Type B pancreatic cell (in vitro differentiated cells): ENCODE results near the gene MFF. TPM values are rescaled to one million over a fixed set of nuclear protein-coding genes. Genes with fewer than 3 reads are reported as not detected.

Source experiments
- DNase-seq: peaks from one replicate; pipeline ENCODE4 v3.0.0; 2021; ENCODE audit warnings: mixed read lengths; ENCODE audit not compliant: unreplicated experiment; ENCODE audit errors: extremely low spot score
- H3K27ac Mint-ChIP-seq: 2 replicates; pipeline ENCODE4 v1.8.0; 2021; ENCODE audit warnings: mild to moderate bottlenecking, mixed read lengths
- H3K27me3 Mint-ChIP-seq: 2 replicates; pipeline ENCODE4 v1.8.0; 2021; ENCODE audit warnings: mixed read lengths
- H3K36me3 Mint-ChIP-seq: 2 replicates; pipeline ENCODE4 v1.8.0; 2021; ENCODE audit warnings: mixed read lengths
- H3K4me1 Mint-ChIP-seq: one replicate; pipeline ENCODE4 v1.8.0; 2021; ENCODE audit warnings: mixed read lengths; ENCODE audit not compliant: unreplicated experiment
- H3K4me3 Mint-ChIP-seq: 2 replicates; pipeline ENCODE4 v1.8.0; 2021; ENCODE audit warnings: mild to moderate bottlenecking, mixed read lengths
- H3K9me3 Mint-ChIP-seq: 2 replicates; pipeline ENCODE4 v1.8.0; 2021; ENCODE audit warnings: mixed read lengths
- long read RNA-seq: library from polyadenylated mRNA; unstranded; transcript quantifications from one replicate; pipeline ENCODE4 v2.0.0, GENCODE V29; 2020
- total RNA-seq: library from RNA; stranded (reverse); gene quantifications from 2 replicates; pipeline ENCODE4 v1.2.1, GENCODE V29; 2021; ENCODE audit warnings: low replicate concordance
- TF ChIP-seq, protein P1 (sequence below): fragments of 200-600 bp; sonication (generic); conservative IDR thresholded peaks from 2 replicates; pipeline ENCODE4 v1.5.0; 2021; ENCODE audit warnings: antibody characterized with exemption, mild to moderate bottlenecking

MFF gene, protein sequence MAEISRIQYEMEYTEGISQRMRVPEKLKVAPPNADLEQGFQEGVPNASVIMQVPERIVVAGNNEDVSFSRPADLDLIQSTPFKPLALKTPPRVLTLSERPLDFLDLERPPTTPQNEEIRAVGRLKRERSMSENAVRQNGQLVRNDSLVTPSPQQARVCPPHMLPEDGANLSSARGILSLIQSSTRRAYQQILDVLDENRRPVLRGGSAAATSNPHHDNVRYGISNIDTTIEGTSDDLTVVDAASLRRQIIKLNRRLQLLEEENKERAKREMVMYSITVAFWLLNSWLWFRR
- total RNA-seq: 71.3 and 84.3 TPM in 2 replicates
- long read RNA-seq, transcript MFF-207 (6 exons, 1,548 nt): minor isoform, 7 of 276 reads
- long read RNA-seq, transcript MFF-201 (9 exons, 2,004 nt): major isoform, 77 of 276 reads
- long read RNA-seq, transcript MFF-203 (8 exons, 1,716 nt): minor isoform, 16 of 276 reads
- long read RNA-seq, transcript MFF-205 (7 exons, 1,085 nt): minor isoform, 49 of 276 reads
- long read RNA-seq, partial matches to known transcripts: 25 of 276 reads
- long read RNA-seq, other reads (novel, unspliced or antisense): 90 of 276 reads

DNA sequence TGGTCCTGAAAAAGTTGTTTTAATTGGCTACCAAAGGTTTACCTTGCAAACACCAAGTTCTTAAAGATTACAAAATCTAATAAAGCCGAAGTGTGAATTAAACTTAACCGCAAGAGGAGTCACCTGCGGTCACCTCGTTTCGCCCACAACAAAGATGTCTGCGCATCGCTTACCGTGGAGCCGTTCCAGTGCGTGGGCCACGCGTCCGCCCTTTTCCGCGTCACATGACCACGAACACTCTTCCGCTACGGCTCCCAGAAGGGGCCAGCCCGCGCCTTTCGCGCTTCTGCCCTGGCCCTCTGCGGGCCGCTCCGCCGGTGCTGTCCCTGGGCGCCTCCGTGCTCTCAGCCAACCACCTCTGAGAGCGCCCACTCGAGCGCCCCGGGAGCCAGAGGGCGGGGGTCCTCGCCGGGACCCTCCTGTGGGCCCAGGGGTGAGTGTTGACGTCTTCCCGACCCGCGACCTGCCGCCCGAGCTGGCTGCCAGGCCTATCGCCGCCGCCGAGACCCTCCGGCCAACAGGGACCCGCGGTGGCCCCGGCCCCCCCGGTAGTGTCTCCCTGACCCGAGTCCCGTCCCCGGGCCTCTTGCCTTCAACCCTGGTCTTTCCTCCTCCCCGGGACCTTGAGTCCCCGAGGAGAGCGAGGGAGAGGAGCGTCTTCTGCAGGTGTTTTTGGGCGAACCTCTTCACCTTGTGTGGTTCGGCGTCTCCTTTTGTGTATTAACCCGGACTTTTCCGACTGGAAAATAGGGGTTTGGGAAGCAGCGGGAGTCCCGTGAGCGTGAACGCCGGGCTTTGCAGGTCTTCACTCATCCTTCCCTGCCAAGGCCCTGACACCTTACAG, at the start of gene MFF:
Gene MFF (plus strand): TSS at position 257 of the 844 bp plus-strand sequence. CDS start 5,415 bp downstream, outside the sequence.
- Mint-ChIP-seq H3K27me3 (no peaks in the 10 kb centered on the region), H3K9me3 (no peaks in the 10 kb centered on the region), H3K4me3 (peak within 1 kb of the TSS; percentile 95), H3K27ac (peak within 1 kb of the TSS; percentile 94), H3K4me1 (peaks cover 12% of the 10 kb centered on the region), H3K36me3 (peaks cover 5% of the 10 kb centered on the region)
- TF ChIP-seq, protein P1, sequence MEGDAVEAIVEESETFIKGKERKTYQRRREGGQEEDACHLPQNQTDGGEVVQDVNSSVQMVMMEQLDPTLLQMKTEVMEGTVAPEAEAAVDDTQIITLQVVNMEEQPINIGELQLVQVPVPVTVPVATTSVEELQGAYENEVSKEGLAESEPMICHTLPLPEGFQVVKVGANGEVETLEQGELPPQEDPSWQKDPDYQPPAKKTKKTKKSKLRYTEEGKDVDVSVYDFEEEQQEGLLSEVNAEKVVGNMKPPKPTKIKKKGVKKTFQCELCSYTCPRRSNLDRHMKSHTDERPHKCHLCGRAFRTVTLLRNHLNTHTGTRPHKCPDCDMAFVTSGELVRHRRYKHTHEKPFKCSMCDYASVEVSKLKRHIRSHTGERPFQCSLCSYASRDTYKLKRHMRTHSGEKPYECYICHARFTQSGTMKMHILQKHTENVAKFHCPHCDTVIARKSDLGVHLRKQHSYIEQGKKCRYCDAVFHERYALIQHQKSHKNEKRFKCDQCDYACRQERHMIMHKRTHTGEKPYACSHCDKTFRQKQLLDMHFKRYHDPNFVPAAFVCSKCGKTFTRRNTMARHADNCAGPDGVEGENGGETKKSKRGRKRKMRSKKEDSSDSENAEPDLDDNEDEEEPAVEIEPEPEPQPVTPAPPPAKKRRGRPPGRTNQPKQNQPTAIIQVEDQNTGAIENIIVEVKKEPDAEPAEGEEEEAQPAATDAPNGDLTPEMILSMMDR: no peak
- peak; percentile 91 for DNase-seq

DNA sequence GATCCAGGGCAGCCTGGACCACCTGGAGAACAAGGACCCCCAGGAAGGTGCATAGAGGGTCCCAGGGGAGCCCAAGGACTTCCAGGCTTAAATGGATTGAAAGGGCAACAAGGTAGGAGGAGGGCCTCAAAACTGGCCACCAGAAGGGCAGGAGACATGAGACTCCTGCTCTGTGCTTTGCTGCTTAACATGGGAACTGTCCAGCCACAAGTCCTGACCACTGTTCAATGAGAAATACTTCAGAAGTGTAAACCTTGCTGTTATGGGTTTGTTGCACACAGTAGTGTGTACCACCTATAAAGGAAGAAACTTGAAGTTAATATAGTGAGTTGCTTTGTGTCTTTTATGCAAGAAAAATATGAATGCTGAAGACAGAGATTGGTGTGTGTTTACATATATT, 44.2 kb upstream of the MFF start:
- Mint-ChIP-seq H3K4me3 (no peak overlapping the region), H3K27me3 (no peaks in the 10 kb centered on the region), H3K36me3 (no peaks in the 10 kb centered on the region), H3K9me3 (no peaks in the 10 kb centered on the region), H3K4me1 (no peaks in the 10 kb centered on the region), H3K27ac (no peak overlapping the region)
- DNase-seq: no peak
- TF ChIP-seq, protein P1: no peak

DNA sequence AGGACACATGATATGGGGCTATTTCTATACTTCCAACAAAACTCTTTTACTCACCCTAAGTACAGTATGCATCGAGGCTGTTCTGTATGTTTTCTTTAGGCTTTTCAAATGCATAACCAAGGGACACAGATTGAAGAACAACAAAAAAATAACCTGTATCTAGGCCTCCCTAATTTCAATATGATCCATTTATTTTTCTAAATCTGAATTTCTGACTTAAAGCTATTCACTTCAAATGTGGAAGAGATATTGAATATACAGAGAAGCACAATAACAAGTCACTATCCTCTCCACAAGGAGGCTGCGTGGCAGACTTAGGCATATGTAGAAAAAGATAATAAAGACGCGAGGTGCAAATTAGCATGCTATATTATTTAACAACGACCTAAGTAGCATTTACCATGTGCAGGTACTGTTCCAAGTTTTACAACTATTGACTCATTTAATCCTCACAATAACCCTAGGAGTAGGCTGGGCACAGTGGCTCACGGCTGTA, 39.3 kb upstream of the MFF start:
- Mint-ChIP-seq H3K27me3 (no peaks in the 10 kb centered on the region), H3K9me3 (no peaks in the 10 kb centered on the region)
- no peak for DNase-seq

DNA sequence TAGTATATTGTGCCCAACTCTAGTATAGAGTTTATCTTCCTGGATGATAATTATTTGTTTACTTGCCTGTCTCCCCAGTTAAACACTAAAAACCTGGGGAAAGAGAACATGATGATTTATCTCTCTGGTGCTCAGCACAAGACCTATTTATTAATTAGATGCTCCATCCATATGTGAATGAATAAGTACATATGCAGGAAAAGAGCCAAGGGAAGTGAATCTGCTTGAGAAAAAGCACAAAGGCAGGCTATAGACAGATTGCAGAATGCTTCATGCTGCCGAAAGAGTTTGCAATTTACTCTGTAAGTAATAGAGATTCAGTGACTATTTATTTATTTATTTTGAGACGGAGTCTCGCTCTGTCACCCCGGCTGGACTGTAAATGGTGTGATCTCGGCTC, 37.3 kb upstream of the MFF start:
- DNase-seq: no peak
- no peak overlapping the region for H3K27ac Mint-ChIP-seq
- no peaks in the 10 kb centered on the region for H3K4me1 Mint-ChIP-seq
- H3K4me3 Mint-ChIP-seq: no peak overlapping the region
- no peaks in the 10 kb centered on the region for H3K27me3 Mint-ChIP-seq
- H3K9me3 Mint-ChIP-seq: no peaks in the 10 kb centered on the region
- TF ChIP-seq, protein P1: no peak
- no peaks in the 10 kb centered on the region for H3K36me3 Mint-ChIP-seq

More for the DNA sequence above, 39.3 kb upstream of the MFF start:
- TF ChIP-seq, protein P1: no peak
- Mint-ChIP-seq H3K27ac (no peak overlapping the region), H3K36me3 (no peaks in the 10 kb centered on the region), H3K4me3 (no peak overlapping the region), H3K4me1 (no peaks in the 10 kb centered on the region)

DNA sequence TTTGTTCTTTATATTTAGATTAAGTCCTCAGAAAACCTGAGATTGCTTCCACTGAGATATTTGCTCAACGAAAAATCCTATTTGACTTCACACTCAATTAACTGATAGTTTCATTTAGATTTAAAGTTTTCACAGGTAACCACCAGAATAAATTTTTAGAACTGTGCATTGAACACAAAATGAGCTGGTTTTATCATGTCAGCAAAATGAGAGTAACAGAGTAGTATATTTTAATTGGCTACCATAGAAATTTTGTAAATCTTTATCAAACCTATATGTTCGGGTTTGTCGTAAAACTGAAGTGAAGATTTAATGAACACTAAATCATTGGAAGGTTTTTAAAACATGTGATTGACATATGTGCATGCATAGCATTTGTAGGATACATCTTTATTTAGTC, 32.7 kb upstream of the MFF start:
- no peak overlapping the region for H3K4me3 Mint-ChIP-seq
- no peak for DNase-seq
- H3K27ac Mint-ChIP-seq: no peak overlapping the region
- H3K9me3 Mint-ChIP-seq: no peaks in the 10 kb centered on the region
- no peaks in the 10 kb centered on the region for H3K36me3 Mint-ChIP-seq
- no peaks in the 10 kb centered on the region for H3K27me3 Mint-ChIP-seq
- TF ChIP-seq, protein P1: no peak
- H3K4me1 Mint-ChIP-seq: no peaks in the 10 kb centered on the region
